ENCODE measurements around the gene CNTN6. TPM values are rescaled to one million over a fixed set of nuclear protein-coding genes. Genes with fewer than 3 reads are reported as not detected.

The CNTN6 gene
- total and polyA plus RNA-seq, 2 donors (not counting 1 experiment from before 2014, with no cell fraction given) = not detected

DNA sequence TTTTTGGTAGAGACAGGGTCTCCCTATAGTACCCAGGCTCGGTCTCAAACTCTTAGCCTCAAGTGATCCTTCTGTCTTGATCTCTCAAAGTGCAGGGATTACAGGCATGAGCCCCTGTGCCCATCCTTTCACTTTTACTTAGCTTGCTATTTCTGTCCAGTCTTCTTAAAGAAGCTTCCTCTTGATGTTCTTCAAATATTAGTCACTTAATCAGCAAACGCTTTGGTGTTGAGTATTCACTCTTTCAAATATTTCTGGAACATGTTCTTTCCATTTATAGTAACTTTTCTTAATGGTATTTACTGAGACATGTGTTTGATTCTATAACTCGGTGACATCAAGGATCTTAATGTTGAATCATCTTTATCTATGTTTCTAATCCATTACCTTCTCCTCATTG lies 122.1 kb downstream of the CNTN6 start:
- no peaks in the 10 kb centered on the region for H3K4me1 ChIP-seq (ENCODE audit: control insufficient read depth, extremely low read depth, insufficient read depth, low read length)
- no peaks in the 10 kb centered on the region for H3K27me3 ChIP-seq (ENCODE audit: control insufficient read depth, insufficient read depth, low read length)
- no peaks in the 10 kb centered on the region for H3K36me3 ChIP-seq (ENCODE audit: control insufficient read depth, insufficient read depth, low read length)
- no peak overlapping the region for H3K4me3 ChIP-seq (replicated peaks in 1 of 4; ENCODE audit: control extremely low read depth in 1 of 4, insufficient read depth in 1 of 4, low read depth in 3 of 4, low read length in 4 of 4)
- TF ChIP-seq EZH2 (IDR thresholded peaks at IDR 0.05; ENCODE audit: low read length, missing control alignments) (no peak), CTCF (conservative IDR thresholded peaks at IDR 0.05 in 1 of 2, IDR thresholded peaks at IDR 0.05 in 1 of 2; ENCODE audit: low read depth in 1 of 2, low read length in 2 of 2) (no peak)
- H3K27ac ChIP-seq (ENCODE audit: insufficient read depth, low read length) = no peak overlapping the region
- H3K79me2 ChIP-seq (ENCODE audit: control insufficient read depth, insufficient read depth, low read length) = no peaks in the 10 kb centered on the region
- no peaks in the 10 kb centered on the region for H3K9me3 ChIP-seq (ENCODE audit: control insufficient read depth, insufficient read depth, low read depth, low read length)
- H4K20me1 ChIP-seq (ENCODE audit: control insufficient read depth, extremely low read depth, insufficient read depth, low read length) = no peaks in the 10 kb centered on the region
- DNase-seq (ENCODE audit: low read depth in 2 of 2) = peak in 1 of 2 donors; percentile 74
- H2AFZ ChIP-seq (ENCODE audit: low read length) = peak overlapping the region; percentile 3
- peak overlapping the region; percentile 44 for H3K4me2 ChIP-seq (ENCODE audit: extremely low read depth, insufficient read depth, low read length)
- H3K9ac ChIP-seq (ENCODE audit: insufficient read depth, low read length) = no peak overlapping the region

DNA sequence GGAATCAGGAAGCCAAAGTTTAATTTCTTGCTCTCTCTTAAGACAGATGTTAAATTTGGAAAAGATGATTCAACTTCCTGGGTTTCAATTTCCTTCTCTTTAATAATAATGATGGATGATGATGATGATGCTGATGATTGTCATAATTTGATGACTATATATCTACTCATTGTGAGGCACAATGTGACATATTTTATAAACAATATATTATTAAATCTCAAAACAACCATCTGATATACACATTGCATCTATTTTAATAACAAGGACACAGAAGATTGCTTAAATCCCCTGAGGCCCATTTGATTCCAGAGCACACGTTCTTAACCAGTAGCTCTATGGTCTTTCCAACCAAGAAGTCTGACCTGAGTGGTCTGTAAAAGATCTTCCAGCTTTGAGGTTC lies 124.0 kb downstream of the CNTN6 start:
- H3K9ac ChIP-seq (ENCODE audit: insufficient read depth, low read length) = no peak overlapping the region
- H3K4me2 ChIP-seq (ENCODE audit: extremely low read depth, insufficient read depth, low read length) = no peak overlapping the region
- H3K27ac ChIP-seq (ENCODE audit: insufficient read depth, low read length) = no peak overlapping the region
- no peak overlapping the region for H2AFZ ChIP-seq (ENCODE audit: low read length)
- H3K36me3 ChIP-seq (ENCODE audit: control insufficient read depth, insufficient read depth, low read length) = no peaks in the 10 kb centered on the region
- no peaks in the 10 kb centered on the region for H3K79me2 ChIP-seq (ENCODE audit: control insufficient read depth, insufficient read depth, low read length)
- no peaks in the 10 kb centered on the region for H3K4me1 ChIP-seq (ENCODE audit: control insufficient read depth, extremely low read depth, insufficient read depth, low read length)
- H3K4me3 ChIP-seq (replicated peaks in 1 of 4; ENCODE audit: control extremely low read depth in 1 of 4, insufficient read depth in 1 of 4, low read depth in 3 of 4, low read length in 4 of 4) = no peak overlapping the region
- no peaks in the 10 kb centered on the region for H4K20me1 ChIP-seq (ENCODE audit: control insufficient read depth, extremely low read depth, insufficient read depth, low read length)
- DNase-seq (ENCODE audit: low read depth in 2 of 2) = no peak
- TF ChIP-seq CTCF (conservative IDR thresholded peaks at IDR 0.05 in 1 of 2, IDR thresholded peaks at IDR 0.05 in 1 of 2; ENCODE audit: low read depth in 1 of 2, low read length in 2 of 2) = no peak
- no peak for TF ChIP-seq EZH2 (IDR thresholded peaks at IDR 0.05; ENCODE audit: low read length, missing control alignments)
- no peaks in the 10 kb centered on the region for H3K27me3 ChIP-seq (ENCODE audit: control insufficient read depth, insufficient read depth, low read length)
- H3K9me3 ChIP-seq (ENCODE audit: control insufficient read depth, insufficient read depth, low read depth, low read length) = no peaks in the 10 kb centered on the region

GRCh38 chr3:1227111-1227510 lies 134.3 kb downstream of the CNTN6 start:
- H3K4me2 ChIP-seq (ENCODE audit: extremely low read depth, insufficient read depth, low read length) = no peak overlapping the region
- H4K20me1 ChIP-seq (ENCODE audit: control insufficient read depth, extremely low read depth, insufficient read depth, low read length) = no peaks in the 10 kb centered on the region
- H3K27ac ChIP-seq (ENCODE audit: insufficient read depth, low read length) = no peak overlapping the region
- no peaks in the 10 kb centered on the region for H3K9me3 ChIP-seq (ENCODE audit: control insufficient read depth, insufficient read depth, low read depth, low read length)
- no peaks in the 10 kb centered on the region for H3K27me3 ChIP-seq (ENCODE audit: control insufficient read depth, insufficient read depth, low read length)
- H3K36me3 ChIP-seq (ENCODE audit: control insufficient read depth, insufficient read depth, low read length) = no peaks in the 10 kb centered on the region
- H2AFZ ChIP-seq (ENCODE audit: low read length) = no peak overlapping the region
- no peak for DNase-seq (ENCODE audit: low read depth in 2 of 2)
- H3K79me2 ChIP-seq (ENCODE audit: control insufficient read depth, insufficient read depth, low read length) = no peaks in the 10 kb centered on the region
- TF ChIP-seq CTCF (conservative IDR thresholded peaks at IDR 0.05 in 1 of 2, IDR thresholded peaks at IDR 0.05 in 1 of 2; ENCODE audit: low read depth in 1 of 2, low read length in 2 of 2) (no peak), EZH2 (IDR thresholded peaks at IDR 0.05; ENCODE audit: low read length, missing control alignments) (no peak)
- no peak overlapping the region for H3K9ac ChIP-seq (ENCODE audit: insufficient read depth, low read length)
- no peaks in the 10 kb centered on the region for H3K4me1 ChIP-seq (ENCODE audit: control insufficient read depth, extremely low read depth, insufficient read depth, low read length)
- H3K4me3 ChIP-seq (replicated peaks in 1 of 4; ENCODE audit: control extremely low read depth in 1 of 4, insufficient read depth in 1 of 4, low read depth in 3 of 4, low read length in 4 of 4) = no peak overlapping the region
